GM12873 (cell line): Measurements from ENCODE around the gene EIF4G1.

Source experiments
- TF ChIP-seq, protein P1 (sequence below): IDR thresholded peaks from 2 replicates; pipeline ENCODE4 v1.5.1; 2012; ENCODE audit warnings: low read depth, mild to moderate bottlenecking, moderate library complexity, low read length, control low read depth; ENCODE audit not compliant: insufficient read depth; ENCODE audit errors: missing control alignments

EIF4G1 gene

DNA sequence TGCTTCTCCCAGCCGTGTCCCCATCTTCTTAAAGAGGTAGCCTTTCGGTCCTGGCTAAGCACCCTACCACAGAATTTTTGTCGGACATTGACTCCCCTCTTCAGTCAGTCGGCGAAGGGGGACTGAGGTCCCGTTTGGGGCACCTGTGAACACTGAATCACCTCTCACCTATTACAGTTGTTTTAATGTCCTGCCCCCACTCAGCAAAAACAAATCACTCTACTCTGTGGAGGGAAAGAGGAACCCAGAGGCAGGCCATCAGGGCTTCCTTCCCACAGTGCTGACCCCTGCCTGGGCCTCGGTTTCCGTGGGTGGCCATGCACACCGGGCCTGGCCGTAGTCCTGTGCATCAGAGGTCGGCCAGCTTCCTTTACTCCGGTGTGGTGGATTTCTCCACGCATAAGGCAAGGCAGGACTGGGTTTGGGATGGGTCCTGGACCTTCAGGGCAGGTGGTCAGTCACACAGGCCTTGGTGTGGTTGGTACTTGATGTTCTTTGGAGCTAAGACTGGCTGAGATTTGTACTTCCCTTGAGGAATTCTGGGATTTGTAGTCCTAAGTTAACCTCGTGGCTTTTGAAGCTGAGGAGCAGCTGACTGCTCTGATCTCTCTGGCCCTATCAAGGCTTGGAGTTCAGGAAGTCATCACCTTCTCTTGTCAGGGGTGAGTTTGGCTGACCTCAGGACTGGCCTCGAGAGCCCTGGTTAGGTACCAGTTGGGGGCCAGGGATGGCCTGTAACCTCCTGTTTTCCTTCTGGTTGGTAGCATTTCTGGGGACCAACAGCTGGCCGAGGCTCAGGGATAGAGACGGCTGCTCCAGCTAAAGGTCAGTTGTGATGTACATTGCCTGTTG, 22.4 kb downstream of the EIF4G1 start:
- TF ChIP-seq, protein P1, sequence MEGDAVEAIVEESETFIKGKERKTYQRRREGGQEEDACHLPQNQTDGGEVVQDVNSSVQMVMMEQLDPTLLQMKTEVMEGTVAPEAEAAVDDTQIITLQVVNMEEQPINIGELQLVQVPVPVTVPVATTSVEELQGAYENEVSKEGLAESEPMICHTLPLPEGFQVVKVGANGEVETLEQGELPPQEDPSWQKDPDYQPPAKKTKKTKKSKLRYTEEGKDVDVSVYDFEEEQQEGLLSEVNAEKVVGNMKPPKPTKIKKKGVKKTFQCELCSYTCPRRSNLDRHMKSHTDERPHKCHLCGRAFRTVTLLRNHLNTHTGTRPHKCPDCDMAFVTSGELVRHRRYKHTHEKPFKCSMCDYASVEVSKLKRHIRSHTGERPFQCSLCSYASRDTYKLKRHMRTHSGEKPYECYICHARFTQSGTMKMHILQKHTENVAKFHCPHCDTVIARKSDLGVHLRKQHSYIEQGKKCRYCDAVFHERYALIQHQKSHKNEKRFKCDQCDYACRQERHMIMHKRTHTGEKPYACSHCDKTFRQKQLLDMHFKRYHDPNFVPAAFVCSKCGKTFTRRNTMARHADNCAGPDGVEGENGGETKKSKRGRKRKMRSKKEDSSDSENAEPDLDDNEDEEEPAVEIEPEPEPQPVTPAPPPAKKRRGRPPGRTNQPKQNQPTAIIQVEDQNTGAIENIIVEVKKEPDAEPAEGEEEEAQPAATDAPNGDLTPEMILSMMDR, result no peak

DNA sequence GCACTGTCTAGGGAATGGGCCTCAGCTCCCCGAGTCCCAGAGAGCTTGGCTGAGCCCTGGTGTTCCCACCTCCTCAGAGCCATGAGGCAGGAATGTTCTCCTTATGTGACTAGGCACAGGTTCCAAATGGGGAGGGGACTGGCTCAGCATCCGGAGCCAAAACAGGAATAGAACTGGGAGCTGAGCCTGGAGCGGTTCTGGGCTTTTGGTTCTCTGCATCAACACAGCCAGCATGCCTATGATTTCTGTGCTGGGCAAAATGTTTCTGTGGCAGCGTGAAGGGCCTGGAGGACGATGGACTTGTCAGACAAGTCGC, 23.0 kb downstream of the EIF4G1 start, which contains the start of gene FAM131A:
Gene FAM131A (plus strand): TSS at position 202 of the 316 bp plus-strand sequence. CDS start 31 bp downstream, at position 233.
- TF ChIP-seq, protein P1, result no peak

DNA sequence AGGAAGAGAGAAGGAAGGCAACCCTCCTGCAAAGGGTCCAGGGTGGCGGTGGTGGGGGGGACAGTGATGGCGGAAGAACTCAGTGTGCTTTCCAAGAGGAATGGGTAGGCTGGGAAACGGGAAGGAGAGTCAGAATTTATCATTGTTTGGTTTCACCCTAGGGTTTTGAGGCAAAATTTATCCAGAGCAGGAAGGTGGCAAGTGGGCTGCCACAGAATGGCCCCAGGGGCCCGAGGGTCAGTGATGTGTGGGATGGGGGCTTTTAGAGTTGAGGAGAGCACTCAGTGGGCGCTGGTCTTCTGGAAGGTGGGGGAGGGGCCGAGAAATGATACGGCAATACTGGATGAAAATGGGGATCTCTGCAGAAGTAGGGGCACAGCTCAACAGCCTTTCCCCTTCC, 23.6 kb downstream of the EIF4G1 start:
- TF ChIP-seq, protein P1, result no peak

DNA sequence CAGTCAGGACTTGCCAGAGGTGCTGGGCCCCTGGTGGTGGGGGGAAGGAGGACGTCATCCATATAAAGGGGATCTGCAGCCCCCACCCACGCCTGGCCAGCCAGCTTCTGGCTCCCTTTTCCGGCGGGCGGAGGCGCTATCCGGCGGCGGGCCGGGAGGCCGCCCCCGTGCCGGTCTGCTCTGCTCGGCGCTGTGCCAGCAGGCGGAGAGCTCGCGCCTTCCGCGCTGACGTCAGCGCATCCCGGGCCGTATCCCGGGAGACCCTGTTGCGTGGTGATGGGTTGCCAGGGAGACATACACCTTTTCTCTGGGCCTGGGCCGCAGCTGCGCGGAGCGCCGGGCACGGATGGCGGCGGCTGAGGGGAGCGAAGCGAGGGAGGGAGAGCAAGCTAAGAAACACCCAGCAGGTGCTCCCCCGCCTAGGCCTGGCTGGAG, 24.1 kb downstream of the EIF4G1 start:
- TF ChIP-seq, protein P1, result peak; percentile 10

DNA sequence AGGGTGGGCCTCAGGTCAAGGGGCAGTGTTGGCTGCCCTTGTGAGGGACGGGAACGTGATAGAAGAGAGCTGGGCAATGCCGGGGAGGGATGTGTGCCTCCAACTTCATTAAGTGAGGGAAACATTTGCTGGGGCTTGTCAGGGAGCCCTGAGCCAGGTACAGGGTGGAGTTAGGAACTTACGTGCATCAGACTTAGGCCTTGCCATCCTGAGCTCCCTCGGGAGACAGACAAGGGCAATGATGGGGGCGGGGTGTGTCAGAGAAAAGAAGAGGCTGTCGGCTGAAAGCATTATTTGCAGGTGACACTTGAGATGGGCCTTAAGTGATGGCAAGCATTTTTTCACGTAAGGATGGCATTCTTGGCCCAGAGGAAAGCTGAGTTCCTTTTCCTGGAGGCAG, 24.6 kb downstream of the EIF4G1 start:
- TF ChIP-seq, protein P1, result no peak

DNA sequence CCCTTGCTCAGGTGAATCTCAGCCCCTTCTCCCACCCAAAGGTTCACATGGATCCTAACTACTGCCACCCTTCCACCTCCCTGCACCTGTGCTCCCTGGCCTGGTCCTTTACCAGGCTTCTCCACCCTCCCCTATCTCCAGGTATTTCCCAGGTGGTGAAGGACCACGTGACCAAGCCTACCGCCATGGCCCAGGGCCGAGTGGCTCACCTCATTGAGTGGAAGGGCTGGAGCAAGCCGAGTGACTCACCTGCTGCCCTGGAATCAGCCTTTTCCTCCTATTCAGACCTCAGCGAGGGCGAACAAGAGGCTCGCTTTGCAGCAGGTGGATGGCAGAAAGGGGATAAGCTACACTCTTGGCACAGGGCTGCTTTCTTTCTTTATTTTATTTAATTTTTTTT, 27.5 kb downstream of the EIF4G1 start:
- TF ChIP-seq, protein P1, result no peak

DNA sequence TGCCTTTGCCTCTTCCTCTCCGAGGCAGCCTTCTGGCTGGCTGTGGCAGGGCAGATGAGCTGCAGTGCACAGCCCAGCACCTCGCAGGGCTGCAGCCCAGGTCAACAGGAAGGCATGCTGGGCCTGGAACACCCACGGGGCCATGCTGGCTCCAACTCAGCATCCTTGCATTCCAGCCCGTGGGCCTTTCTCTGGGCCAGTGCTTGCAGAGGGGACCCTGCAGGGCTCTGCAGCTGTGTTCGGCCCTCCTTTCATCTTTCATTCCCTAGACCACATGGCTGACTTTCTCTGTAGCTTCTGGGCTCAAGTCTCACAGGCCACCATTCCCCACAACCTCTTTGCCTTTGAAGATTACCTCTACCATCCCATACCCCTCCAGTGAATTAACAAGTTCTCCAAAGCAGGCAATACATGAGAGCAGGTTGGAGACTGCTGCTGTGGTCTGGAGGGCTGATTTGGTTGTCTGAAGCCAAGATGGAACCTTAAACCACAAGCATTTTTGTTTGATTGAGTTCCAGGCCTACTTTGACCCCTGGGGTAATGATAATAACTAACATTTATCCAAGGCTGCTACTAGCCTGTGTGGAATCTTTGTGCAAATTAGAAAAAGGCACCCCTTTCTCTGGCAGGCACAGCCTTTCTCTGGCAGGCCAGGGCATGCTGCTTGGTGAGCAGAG, 28.9 kb downstream of the EIF4G1 start:
- TF ChIP-seq, protein P1, result no peak
